Hypothalamus (tissue), 51 donors: Measurements from ENCODE around the gene EFS.

Experiments
- DNase-seq, 51 donors: peaks; one replicate each; lab custom pipeline; 2025; lab: John Stamatoyannopoulos, UW

The EFS gene

DNA sequence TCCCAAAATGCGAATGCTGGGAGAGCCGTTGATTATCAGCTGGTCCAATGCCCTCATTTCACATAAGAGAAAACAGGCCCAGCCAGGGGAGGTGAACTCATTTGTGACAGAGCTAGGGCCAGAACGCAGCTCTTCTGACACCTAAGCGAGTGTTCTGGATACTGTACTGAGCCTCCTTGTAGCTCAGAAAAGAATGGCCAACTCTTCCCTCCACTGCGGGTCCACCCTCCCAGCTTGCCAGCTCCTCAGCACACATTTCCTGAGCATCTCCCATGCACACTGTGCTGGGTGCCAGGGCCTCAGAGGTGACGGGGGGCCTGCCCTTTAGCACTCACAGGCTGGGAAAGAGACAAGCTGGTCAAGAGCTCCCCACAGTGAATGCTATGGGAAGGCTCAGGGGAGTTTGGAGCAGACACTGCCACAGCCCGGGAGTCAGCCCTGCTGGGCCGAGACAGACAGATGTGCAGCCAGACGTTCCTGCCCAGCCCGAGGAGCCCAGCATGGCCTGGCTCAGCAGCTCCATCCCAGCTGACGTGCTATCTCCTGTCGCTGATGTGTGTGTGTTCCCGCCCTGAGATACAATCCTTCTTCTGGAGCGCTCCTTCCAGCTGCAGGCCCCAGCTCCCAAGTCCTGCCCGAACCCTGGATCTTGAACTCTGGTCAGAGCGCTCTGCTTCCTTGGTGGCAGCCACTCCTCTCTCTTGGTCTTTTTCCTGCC lies 15.4 kb upstream of the EFS start:
- DNase-seq = peak in 7 of 51 donors; percentile 8 to 41 (median 24)

DNA sequence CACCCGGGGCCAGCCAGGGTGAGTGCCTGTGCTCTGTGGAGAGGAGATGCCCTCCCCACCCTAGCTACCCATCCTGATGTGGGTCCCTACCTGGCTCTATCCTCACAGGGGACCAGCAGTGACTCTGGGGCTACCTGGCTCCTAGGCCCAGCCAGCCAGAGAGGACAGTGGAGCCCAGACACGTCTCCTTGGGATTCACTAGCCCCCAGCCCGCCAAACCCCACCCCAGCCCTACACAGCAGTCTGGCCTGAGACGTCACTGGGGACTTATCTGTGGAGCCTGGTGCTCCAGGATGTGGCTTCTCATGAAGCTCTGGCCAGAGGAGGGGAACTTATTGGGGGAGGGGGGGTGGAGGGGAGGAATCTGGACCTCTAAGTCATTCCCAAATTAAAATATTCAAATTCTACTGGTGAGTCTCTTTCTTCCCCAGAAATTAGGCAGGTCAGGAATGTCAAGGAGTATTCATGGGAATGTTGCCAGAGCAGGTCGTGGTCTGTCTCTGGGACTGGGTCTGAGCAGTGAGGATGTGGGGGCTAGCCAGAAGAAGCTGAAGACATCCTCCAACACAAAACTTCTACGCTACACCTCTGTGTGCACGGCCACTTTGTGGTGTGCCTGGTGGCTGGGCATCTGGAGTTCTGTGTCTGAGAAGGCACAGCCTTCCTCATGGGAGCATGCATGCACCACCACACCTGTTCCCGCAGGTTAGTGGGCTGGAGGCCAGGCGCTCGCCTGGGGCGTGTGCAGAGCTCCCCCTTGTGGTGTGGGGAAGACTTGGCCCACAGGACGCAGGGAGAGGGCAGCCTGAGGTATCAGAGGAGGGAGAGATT lies 14.6 kb upstream of the EFS start:
- peak in 24 of 51 donors; percentile 7 to 72 (median 24) for DNase-seq

DNA sequence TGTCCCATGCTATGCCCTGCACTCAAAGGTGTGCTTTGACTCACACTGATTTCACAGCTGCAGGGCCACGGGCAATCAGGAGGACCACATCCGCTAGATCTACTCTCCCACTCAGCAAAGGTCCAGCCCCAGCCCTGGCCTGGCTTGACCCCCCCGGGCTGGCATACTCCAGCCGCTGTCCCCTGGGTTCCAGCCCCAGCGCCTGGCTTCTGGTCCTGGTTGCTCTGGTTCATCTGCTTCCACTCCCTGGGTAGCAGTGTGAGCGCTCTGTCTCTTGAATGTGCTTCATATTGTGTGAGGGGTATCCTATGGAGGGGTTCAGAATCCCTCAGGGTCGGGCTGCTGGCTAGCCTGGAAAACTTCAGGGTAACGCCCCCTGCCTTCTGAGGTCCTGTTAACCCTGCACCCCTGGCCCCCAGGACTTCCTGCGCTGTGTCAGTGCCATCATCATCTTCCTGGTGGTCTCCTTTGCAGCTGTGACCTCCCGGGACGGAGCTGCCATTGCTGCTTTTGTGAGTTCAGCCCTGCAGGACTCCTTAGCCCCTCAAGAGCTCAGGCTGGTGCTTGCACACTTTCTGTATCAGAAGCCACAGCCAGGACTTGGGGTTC lies 13.7 kb upstream of the EFS start:
- DNase-seq = peak in 2 of 51 donors; percentile 18 to 21

DNA sequence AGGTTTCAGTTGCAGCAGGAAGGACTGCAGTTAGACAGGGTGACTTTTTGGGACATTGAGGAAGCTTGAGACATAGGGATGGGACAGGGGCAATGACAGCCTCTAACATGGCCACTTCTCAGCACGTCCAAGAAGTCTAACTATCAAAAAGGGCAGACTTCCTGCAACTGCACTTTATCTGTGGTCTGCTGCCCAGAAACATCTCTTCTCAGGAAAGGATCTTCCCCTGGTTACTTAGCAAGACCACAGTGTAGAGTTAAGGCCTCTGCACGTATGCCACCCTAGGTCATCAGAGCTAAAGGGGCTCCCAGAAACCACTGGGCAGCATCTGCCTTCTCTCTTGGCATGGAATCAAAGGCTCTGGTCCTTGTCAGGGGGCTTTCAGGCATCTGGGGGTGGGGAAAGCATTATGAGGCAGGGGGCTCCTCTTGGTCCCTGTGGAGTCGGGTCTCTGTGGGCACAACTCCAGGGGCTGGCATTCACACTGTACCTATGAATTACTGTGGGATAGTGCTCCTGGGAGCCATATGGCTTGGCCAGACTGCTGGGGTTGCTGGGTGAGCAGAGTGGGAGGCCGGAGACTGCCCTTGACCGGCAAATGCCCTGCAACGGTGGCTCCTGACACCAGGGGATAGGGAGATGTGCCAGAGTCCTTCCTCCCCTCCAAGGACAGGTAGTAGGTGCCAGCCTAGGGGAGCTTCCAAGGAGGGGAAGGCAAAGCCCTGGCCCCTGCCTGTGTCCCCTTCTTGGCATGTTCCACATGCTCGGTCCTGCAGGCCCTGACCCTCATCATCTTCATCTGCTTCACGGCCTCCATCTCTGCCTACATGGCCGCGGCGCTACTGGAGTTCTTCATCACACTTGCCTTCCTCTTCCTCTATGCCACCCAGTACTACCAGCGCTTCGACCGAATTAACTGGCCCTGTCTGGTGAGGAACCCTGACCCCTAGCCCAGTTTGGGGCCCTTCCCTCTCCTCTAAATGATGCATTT lies 12.9 kb upstream of the EFS start:
- peak in 3 of 51 donors; percentile 34 to 61 (median 45) for DNase-seq

DNA sequence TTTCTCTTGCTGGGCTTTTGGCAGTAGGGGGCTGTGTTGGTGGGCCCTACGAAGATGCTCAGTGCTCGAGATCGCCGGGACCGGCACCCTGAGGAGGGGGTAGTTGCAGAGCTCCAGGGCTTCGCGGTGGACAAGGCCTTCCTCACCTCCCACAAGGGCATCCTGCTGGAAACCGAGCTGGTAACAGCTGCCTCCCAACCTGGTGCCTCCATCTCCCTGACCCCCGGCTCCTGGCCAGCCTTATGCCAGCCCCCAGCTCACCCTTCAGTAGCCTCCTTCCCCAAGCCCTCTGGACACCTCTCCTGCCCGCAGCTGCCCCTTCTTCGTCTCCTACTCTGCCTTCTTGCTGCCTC lies 12.2 kb upstream of the EFS start:
- DNase-seq = peak in 3 of 51 donors; percentile 56 to 81 (median 69)

DNA sequence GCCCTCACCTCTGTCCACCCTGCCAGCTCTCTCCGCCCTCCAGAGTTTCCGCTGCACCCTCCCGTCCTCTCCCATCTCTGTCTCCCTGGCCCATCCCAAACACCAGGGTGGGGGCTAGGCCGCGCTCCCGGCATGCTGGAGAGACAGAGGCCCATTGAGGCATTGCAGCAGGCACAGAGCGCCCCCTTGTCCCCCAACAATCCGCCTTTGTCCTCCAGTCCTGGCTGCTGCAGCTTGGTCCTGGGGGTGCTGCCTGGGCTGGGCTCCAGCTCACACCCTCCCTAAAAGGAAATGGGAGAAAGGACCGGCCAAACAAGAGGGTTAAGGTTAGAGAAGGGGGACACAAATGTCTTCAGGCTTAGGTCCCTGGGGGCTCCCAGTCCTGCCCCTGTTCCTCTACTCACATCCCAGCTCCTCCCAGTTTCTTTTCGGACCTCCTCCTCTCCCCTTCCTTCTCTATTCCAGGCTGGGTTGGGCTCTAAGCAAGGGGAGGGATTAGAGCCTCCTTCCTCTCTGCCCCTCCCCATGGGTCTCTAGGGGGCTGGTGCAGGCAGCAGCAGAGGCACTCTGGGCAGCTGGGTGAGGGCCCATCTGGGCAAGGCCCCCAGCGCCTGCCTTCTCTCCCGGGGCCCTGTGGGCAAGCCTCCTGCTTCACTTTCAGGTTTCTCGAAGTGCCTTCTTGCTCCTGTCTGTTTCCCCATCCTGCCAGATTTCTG lies 11.7 kb upstream of the EFS start, which contains the start of gene CMTM5:
TSS of gene CMTM5 (plus strand) at position 565 of the 716 bp plus-strand sequence. CDS start 206 bp downstream, outside the sequence.
- peak in 50 of 51 donors; percentile 51 to 98 (median 90) for DNase-seq

DNA sequence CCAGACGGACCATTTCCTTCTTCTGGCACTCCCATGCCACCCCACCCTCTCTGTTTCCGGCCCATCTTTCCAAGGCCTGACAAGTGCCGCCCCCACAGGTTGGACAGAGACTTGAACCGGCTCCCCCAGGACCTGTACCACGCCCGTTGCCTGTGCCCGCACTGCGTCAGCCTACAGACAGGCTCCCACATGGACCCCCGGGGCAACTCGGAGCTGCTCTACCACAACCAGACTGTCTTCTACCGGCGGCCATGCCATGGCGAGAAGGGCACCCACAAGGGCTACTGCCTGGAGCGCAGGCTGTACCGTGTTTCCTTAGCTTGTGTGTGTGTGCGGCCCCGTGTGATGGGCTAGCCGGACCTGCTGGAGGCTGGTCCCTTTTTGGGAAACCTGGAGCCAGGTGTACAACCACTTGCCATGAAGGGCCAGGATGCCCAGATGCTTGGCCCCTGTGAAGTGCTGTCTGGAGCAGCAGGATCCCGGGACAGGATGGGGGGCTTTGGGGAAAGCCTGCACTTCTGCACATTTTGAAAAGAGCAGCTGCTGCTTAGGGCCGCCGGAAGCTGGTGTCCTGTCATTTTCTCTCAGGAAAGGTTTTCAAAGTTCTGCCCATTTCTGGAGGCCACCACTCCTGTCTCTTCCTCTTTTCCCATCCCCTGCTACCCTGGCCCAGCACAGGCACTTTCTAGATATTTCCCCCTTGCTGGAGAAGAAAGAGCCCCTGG lies 10.7 kb upstream of the EFS start:
- DNase-seq = peak in 2 of 51 donors; percentile 27 to 64

DNA sequence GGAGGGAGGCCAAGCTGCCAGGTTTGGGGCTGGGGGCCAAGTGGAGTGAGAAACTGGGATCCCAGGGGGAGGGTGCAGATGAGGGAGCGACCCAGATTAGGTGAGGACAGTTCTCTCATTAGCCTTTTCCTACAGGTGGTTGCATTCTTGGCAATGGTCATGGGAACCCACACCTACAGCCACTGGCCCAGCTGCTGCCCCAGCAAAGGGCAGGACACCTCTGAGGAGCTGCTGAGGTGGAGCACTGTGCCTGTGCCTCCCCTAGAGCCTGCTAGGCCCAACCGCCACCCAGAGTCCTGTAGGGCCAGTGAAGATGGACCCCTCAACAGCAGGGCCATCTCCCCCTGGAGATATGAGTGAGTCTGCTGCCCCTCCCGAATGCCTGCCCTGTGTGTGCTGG lies 8.1 kb upstream of the EFS start:
- DNase-seq = no peak

DNA sequence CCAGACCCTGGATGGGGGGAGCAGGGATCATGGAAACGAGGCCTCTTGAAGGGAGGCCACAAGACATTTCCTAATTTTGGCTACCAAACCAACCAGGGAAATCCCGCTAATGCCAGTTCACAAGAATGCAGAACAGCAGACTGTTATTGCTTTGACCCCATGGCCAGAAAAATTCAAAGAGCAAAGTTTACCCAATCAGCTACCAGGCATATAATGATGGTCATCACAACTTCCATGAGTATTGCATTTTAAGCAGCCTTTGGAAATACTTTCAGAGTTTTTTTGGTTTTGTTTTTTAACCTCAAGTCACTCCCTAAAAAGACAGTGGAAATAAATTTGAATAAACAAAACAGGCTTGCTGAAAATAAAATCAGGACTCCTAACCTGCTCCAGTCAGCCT lies 7.5 kb upstream of the EFS start, which contains the start of gene IL25:
TSS of gene IL25 (plus strand) at position 301 of the 400 bp plus-strand sequence.
- DNase-seq = no peak

DNA sequence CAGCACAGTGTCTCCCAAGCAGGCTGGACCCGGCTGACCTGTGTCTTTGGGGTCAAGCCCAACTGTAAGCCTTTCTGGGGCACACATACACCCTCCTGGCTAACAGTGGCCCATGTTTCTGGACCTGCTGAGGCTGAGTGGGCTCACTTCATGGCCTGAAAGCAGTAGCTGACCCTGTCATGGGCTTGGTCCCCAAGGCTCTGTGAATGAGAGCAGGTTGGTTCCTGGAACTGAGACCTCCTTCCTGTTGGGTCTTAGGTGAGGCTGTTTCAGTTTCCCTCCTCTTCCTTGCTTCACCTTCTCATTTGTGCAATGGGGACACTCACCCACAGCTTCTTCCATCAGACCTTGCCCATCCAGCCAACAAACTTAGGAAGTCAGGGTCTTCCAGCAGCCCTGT lies 6.9 kb upstream of the EFS start:
- DNase-seq = no peak

DNA sequence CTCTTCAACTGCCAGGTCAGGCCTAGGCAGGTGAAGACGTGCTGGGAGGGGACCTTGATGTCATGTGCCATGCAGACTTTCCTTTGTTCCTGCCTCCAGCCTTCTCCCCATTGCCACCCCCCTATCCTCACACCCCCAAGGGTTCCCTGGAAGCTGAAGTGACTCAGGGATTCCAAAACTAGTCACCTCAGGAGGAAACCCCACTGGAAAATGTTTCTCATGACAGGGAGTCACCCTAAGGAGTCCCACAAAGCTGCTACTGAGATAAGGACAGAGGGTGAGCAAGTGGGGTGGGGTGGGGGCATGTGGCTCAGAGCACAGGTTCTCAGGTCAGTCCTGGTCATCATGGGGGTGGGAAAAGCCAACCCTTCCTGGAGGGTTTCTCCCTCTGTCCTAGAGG lies 5.2 kb upstream of the EFS start:
- DNase-seq = no peak

DNA sequence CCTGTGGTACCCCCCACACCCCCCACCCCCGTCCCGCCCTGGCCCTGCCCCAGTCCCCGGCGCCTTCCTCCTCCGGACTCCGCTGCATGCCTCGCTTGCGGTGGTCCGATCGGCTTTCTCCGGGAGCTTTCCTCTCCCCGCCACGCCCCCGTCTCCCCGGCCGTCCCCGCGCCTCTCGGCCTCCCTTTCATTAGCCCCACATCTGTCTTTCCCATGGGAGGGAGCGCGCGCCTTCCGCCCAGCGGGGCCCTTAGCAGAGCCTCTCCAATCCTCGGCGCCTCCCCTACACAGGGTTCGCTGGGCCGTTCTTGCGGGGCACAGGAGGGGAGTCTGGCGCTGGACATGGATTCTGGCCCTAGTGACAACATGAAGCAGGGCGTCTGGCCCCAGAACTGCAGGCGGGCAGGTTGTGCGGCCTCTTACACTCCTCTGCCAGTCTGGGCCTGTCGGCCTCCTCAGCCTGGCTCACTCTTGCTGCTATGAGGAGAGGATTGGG lies 1.5 kb upstream of the EFS start:
- peak in 47 of 51 donors; percentile 22 to 86 (median 70) for DNase-seq

DNA sequence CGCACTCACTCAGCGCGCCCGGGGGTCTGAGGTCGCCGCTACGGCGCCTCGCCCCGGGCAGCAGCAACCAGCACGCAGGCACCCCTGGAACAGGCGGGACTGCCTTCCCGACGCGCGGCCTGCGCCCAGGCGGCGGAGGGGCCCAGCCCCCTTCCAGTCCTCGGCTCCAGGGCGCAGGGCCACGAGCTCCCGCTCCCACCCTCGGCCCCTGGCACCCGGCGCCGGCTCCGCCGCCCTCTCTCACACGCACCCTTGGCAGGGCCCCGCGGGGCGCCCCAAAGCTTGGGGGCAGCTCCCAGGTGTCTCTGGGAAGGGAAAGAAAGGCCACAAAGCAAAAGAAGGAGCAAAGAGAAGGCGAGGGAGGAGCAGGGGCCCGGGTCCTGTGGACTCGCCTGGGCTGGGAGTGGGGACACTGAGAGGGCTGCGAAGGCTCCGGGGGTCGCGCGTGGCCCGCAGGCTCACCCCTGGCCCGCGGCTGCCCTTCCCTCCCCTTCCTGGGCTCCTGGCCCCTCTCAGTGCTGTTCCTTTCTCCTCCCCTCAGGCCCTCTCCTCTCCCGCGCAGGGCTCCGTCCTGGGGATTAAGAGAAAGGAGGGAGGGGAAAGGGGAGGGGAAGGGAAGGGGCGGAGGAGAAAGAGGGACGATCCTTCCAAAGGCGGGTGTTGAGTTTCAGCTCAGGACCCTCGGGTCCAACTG lies 907 bp upstream of the EFS start:
- DNase-seq = peak in 40 of 51 donors; percentile 34 to 86 (median 70)

DNA sequence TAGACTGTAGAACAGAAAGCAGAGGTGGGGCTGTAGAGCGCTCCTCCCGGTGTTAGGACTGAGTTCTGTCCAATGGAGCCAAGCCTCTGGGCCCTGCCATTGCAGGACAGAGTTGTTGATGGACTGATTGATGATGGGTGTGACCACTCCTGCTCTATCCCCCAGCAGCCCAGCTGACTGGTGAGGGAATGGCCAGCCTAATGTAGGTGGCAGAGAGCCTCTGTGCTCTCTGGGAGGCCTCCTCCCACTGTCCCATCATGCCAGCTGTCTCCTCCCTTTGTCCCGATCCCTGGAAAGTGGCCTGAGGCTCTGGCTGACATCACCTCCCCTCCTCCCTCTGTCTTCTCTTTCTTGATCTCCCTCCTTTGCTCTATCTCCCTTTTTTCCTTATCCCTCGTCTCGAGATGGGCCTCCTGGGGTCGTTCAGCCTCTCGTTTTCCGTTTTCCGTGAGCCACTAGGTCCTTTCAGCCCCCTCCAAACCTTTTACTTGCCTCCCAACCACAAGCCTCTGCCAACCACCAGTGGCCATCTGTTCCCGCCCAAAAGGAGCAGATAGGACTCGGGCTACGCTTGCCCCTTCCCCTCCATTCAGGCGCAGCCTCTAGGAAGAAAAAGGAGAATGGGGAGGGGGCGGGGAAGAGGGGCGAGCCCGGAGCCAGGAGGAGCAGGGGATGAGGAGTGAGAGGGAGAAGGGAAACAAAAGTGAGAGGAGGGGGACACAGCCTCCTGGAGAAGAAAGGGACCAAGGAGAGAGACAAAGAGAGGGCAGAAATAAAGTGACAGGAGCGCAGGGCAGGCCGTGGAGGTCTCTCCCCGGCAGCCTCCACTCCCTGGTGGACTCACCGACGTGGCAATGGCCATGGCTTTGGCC lies 572 bp downstream of the EFS start:
- peak in 38 of 51 donors; percentile 16 to 83 (median 64) for DNase-seq

DNA sequence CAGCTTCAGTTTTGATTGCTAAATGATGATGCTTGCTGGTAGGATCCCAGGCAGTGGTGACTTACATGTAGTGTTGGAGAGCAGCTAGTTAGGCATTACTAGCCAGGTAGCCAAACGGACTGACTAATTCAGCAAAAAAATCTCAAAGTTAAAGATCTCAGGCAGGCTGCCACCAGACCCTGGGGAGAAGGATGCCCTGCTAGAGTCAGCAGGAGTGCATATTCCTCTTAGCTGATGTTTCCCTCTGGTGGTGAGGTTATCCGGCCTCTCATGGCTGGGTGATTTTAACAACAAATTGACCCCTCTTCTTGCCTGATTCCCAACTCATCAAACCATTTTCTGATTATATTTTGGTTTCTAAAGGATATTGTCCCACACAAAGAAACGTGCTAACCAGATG lies 2.8 kb downstream of the EFS start:
- DNase-seq = peak in 2 of 51 donors; percentile 11 to 33

DNA sequence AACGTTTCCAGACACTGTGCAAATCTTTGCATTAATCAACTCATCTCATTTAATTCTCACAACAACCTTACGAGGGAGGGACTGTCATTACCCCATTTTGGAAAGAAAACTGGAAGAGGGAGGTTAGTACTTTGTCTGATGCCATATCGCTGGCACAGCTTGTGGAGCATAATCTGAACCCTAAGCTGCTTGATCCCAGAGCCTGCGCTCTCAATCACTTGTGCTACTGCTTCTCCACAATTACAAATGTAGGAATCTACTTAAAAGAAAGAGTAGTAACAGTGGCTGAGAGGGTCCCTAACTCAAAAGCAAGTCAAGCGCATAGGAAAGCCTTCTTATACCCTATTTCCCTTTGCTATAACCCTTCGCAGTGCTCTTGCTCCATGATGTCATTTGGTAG lies 3.2 kb downstream of the EFS start:
- peak in 1 of 51 donors; percentile 51 for DNase-seq

DNA sequence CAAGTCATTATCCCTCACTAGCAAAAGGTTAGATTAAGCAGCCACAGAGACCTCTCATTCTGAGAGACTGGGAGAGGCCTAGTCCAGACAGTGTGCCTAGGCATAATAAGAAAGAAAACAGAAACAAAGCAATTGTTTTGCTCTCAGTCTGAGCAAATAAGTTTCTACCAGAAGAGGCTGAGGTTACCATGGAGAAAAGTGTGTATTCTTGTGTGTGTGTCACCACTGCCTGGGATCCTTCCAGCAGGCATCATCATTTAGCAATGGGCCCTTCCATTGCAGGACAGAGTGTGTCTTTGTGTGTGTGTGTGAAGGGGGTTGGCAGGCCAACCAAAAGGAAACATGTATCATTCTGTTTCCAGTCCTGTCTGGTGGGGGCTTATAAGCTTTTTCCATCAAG lies 3.7 kb downstream of the EFS start:
- peak in 15 of 51 donors; percentile 16 to 67 (median 32) for DNase-seq
